SIG-M5 (cell line): ENCODE measurements around the gene APBA3.

Experiments
- DNase-seq: peaks from one replicate; lab custom pipeline; 2025; lab: John Stamatoyannopoulos, UW

APBA3 gene

DNA sequence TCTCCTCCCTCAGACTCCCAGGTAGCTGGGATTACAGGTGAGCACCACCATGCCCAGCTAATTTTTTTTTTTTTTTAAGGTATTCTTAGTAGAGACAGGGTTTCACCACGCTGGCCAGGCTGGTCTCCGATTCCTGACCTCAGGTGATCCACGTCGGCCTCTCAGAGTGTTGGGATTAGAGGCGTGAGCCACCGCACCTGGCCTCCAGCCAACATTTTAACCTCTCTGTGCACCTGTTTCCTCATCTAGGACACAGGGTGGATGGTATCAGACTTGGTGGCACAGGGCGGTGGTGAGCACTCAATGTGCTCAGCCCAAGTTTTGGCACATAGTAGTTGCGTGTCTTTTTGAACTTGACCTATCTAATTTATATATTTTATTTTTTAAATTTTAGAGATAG is 12.5 kb downstream of the APBA3 start:
- DNase-seq: no peak

DNA sequence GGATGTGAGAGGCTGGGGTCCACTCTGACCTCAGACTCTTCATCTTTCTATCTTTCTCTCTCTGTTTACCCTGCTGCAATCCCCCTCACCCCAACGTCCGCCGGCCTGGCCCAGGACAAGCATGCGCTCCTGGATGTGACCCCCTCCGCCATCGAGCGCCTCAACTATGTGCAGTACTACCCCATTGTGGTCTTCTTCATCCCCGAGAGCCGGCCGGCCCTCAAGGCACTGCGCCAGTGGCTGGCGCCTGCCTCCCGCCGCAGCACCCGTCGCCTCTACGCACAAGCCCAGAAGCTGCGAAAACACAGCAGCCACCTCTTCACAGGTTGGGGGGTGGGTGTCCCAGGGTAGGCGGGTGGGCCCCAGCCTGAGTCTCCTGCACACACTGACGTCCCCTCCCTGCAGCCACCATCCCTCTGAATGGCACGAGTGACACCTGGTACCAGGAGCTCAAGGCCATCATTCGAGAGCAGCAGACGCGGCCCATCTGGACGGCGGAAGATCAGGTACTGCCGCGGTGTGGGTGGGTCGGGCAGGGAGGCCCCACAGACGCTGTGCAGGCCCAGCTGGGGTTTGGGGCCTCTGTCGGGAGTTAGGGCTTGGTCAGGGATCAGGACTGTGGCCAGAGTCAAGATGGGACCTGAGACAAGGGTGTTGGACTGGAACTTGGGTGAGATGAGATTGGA is 15.0 kb downstream of the APBA3 start:
- no peak for DNase-seq

DNA sequence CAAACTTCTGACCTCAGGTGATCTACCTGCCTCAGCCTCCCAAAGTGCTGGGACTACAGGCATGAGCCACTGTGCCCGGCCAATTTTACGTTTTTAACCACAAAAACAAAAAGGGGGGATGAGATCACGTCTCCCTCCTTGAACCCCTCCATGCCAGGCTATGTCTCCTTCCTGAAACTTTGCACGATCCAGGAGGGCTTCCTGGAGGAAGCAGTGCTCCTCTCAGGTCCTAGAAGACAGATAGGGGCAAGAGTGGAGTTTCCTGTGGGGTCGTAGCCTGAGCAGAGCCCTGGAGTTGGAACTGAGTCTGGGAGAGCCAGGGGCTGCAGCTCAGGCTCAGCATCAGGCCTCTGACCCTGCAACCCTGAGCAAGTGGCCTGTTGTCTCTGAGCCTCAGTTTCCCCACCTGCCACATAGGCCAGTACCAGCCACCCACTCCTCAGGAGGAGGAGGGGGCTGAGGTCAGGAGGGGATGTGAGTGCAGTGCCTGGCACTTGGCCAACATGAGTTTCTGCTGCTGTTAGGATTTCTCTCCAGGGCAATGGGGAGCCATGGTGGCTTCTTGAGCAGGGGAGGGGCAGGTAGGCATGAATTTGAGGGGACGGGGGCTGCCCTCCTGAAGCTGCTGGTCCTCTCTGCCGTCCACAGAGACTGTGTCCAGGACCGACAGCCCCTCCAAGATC is 16.0 kb downstream of the APBA3 start:
- no peak for DNase-seq

DNA sequence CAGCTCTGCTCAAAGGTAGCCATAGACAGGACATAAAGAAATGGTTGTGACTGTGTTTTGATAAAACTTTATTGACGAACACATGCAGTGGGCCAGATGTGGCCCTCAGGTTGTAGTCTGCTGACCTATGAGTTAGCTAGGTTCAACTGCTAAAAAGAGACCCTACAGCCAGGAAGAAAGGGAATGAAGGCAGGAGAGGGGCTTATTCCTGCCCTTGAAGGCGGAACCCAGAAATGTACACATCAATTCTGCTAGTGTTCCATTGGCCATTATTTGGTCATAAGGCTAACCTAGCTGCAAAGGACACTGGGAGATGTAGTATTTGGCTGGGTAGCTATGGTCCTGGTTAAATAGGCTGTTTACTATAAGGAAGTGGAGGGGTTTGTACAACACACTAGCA is 18.0 kb downstream of the APBA3 start:
- no peak for DNase-seq

DNA sequence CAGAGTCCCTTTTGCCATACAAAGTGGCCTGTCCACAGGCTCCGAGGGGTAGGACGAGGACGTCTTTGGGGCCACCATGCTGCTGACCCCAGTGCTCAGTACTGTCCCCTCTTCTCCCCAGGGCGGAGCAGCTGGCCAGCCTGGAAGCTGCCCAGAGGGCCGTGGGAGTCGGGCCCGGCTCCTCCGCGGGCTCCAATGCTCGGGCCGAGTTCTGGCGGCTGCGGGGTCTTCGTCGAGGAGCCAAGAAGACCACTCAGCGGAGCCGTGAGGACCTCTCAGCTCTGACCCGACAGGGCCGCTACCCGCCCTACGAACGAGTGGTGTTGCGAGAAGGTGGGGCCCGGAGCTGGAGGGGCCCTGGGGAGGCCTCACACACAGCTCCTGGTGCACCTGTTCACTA is 21.1 kb downstream of the APBA3 start:
- no peak for DNase-seq

DNA sequence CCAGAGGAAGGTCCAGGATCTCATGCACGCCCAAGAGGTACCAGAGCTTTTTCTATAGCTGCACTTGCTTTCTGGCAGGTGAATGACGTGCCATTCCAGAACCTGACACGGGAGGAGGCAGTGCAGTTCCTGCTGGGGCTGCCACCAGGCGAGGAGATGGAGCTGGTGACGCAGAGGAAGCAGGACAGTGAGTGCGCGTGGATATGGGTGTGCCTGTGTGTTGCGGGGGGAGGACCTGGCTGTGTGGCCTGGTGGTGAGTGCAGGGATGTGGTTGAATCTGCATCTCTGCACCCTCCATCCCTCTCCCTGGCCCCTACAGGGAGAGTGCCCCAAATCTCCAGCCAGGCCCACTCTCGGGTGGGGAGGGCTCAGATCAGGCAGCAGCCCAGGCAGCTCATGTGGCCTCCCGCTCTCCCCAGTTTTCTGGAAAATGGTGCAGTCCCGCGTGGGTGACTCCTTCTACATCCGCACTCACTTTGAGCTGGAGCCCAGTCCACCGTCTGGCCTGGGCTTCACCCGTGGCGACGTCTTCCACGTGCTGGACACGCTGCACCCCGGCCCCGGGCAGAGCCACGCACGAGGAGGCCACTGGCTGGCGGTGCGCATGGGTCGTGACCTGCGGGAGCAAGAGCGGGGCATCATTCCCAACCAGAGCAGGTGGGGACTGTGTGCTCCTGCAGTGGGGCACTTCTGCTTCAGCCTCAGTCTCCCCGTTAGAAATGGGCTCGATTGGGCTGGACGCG is 22.8 kb downstream of the APBA3 start:
- no peak for DNase-seq

DNA sequence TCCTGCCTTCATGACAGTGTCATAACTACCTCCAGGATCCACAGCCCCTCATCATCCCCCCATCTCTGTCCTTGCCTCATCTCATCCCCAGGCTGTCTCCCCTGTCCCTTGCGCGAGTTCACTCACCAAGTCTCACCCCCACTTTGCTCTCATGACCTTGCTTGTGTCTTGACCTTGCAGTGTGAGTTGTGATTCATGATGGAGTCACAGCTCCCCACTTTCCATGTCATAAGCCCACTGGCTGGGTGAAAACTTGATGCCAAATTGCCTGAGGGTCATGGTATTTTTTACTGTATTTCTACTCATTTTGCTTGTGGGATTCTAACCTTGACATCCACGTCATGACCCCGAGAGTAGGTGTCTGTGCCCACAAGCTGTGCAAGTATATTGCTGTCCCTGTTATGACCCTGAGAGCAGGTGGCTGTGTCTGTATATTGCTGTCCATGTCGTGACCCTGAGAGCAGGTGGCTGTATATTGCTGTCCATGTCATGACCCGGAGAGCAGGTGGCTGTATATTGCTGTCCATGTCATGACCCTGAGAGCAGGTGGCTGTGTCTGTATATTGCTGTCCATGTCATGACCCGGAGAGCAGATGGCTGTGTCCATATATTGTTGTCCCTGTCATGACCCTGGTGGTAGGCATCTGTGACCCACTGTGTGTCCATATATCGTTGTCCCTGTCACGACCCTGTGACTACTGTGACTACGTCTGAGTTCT is 23.8 kb downstream of the APBA3 start:
- no peak for DNase-seq

DNA sequence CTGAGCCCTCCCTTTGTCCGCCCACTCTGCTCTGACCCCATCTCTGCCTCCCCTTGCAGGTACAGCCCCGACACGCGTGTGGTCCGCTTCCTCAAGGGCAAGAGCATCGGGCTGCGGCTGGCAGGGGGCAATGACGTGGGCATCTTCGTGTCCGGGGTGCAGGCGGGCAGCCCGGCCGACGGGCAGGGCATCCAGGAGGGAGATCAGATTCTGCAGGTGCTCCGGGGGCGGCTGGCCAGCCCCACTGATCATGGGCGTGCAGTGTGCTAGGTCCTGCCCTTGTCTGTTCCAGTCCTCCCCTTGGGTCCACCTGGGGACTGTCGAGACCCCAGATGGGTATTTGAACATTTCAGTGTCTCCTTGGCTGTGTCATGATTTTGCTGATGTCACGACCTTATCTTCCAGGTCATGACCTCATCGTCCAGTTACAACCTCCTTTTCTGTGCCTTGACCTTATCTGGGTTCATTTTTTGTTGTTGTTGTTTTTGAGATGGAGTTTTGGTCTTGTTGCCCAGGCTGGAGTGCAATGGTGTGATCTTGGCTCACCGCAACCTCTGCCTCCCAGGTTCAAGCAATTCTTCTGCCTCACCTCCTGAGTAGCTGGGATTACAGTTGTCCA is 25.3 kb downstream of the APBA3 start:
- no peak for DNase-seq

DNA sequence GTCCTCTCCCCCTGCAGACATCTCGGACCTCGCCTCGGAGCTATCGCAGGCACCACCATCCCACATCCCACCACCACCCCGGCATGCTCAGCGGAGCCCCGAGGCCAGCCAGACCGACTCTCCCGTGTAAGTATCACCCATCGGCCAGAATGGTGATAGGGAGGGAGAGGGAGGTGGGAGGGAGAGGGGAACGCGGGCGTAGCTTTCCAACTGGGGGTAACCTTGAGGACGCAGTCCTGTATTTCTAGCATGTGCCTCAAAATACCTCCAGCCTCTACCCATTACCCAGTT is 27.2 kb downstream of the APBA3 start:
- DNase-seq: no peak

DNA sequence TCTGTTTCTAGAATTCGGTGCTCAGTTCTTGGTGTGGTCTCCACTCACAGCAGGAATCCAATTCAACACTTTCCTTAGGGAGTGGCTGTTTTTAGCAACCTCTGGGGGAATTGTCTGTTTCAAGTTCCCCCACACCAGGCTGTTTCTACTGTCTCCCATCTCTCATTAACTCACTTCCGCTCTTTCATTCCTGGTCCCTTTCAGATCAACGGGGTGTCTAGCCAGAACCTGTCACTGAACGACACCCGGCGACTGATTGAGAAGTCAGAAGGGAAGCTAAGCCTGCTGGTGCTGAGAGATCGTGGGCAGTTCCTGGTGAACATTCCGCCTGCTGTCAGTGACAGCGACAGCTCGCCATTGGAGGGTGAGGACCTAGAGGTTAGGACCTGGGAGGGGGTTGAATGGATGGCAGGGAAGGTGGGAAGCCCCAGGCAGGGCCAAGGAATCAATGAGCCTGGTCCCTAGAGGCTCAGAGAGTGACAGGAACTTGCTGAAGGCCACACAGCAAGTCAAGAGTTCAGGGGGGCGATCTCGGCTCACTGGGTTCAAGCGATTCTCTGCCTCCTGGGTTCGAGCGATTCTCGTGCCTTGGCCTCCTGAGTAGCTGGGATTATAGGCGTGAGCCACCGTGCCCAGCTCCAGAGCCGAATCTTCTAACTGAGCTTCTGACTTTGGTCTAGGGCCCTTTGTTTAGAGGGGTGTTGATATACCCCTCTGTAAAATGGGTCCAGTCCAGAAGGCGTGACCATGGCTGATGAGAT is 27.8 kb downstream of the APBA3 start:
- DNase-seq: no peak

DNA sequence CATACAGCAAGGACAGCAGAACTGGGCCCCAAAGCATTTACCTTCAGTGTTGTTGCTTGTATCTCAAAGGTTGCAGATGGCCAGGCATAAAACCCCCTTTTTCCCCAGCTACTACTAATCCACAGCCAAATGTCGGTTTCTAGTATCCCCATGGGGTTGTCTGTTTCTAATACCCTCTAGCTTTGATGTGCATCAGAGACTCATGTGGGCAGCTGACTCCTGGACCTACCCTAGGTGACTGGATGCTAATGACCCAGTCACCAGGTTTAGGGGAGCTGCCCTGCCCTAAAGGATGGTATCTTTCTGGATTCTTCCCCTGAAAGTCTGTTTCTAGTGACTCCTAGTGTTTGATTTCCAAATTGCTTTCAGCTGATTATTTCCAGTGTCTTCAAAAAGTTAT is 29.4 kb downstream of the APBA3 start:
- DNase-seq: no peak

DNA sequence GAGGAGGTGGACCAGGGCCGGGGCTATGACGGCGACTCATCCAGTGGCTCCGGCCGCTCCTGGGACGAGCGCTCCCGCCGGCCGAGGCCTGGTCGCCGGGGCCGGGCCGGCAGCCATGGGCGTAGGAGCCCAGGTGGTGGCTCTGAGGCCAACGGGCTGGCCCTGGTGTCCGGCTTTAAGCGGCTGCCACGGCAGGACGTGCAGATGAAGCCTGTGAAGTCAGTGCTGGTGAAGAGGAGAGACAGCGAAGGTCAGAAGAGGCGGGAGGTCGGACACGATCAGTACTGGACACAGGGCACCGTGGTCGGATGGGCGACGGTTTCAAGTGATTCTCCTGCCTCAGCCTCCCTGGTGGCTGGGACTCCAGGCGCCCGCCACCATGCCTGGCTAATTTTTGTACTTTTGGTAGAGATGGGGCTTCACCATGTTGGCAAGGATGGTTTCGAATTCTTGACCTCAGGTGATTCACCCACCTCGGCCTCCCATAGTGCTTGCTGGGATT is 31.0 kb downstream of the APBA3 start:
- DNase-seq: no peak

DNA sequence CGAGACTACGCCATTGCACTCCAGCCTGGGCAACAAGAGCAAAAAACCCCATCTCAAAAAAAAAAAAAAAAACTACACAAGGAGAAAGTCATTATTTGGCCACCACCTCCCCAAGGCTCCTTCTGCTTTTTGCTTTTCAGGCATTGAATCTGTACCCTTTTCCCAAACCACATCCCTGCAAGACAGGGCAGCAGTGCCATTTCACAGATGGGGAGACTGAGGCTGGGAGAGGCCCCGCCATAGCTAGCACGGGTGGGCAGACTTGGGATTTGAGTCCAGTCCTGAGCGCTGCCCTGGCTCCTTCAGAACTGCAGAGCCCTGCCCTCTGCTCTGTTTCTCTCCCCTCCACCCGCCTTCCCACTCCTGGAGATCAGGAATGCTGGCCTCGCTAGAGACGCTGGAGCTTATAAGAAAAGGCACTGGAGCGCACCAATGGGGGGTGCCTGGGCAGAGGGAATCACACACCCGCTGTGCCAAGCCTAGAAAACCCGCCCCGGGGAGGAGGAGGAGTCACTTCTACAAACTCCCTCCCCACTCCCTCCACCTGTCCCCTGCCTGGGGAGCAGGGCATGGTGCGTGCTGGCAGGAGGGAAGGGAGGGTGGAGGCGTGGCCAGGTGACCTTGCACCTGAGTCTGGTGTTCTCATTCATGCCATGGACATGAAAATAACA is 35.7 kb downstream of the APBA3 start:
- no peak for DNase-seq

DNA sequence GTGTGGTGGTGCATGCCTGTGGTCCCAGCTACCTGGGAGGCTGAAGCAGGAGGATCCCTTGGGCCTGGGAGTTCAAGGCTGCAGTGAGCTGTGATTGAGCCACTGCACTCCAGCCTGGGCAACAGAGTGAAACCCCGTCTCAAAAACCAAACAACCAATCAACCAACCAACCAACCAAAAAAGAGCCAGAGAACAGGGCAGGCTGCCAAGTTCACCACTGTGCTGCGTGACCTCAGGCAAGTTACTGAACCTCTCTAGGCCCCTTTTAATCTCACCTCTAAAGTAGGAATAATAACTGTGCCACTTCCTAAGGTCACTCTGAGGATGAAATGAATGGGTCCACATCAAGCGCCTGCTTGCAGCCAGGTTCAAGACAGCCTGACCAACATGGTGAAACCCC is 36.4 kb downstream of the APBA3 start:
- no peak for DNase-seq

DNA sequence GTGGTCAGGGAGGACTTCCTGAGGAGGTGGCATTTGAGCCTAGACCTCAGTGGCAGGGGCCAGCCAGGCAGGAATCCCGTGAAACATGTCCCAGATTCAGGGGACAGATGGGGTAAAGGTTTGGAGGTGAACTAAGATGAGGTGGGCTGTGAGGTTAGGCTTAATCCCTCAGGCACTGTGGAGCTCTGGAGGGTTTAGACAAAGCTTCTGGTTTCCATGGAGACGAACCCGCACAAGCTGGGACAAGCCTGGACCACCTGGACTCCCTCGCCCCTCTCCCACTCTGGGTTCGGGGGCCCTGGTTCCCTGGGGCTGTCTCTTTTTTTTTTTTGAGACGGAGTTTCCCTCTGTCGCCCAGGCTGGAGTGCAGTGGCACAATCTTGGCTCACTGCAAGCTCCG is 37.6 kb downstream of the APBA3 start:
- DNase-seq: no peak

DNA sequence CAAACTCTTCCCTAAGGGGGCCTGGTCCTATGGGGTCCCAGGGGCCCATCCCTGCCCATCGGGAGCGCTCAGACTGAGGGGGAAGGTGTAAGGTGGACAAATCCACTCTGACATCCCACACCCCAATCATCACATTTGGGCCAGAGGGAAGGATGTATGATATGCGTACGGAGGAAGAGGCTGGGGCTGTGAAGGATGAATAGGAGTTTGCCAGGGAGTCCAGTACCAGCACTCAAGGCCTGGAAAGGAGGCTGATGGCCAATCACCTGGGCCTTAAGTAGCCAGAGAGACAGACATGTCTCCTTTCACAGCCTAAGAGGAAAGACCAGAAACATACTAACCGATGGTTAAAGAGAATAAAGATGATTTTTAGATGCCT is 38.4 kb downstream of the APBA3 start:
- no peak for DNase-seq

DNA sequence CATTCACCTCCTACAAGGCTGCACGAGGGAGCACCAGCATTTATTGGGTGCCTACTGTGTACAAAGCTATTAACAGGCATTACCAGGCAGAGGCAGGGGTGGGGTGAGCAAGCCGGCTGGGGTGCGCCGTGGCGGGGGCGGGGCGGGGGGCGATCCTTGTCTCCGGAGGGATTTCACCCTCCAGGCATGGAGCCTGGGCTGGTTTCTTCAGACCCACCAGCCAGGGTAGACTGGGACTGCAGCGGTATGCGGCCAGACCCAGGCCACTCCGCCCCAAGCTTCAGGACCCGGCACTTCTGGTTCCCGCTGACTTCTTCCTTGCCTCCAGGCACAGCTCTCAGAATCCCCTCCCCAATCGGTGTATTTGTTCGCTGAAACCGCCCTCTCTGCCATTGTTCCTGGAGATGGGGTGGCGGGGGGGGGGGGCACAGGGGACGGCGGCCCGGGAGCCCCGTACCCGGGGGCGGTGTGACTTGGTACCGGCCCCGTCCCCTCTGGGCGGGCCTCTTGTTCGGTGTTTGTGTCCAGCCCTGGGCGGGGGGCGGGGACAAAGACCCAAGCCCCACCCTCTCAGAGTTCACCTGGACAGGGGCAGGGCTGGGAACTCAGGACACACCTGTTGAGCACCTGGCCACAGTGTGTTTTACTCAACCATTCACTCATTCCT is 38.9 kb downstream of the APBA3 start:
- no peak for DNase-seq

DNA sequence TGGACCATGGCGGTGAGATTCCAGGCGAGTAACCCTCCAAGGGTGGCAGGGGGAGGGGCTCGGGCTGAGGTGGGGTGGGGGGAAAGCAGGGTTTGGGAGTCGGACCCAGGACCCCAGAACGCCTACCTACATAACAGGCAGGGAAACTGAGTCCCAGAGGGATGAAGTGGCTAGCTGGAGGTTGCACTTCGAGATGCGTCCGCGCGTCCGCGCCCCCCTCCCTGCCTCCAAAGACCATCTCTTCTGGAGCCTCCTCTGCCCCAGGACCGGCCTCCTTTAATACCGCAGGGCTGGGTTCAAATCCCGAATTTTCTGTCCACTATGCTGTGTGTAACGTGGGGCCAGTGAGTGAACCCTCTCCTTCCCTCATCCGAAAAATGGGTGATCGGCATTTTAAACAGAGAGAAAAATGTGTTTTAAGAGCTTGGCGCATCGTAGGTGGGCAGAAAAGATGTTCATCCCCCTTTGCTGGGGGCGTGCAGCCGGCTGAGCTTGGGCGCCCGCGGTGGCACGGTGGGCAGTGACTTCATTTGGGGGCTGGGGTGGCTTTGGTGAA is 39.5 kb downstream of the APBA3 start:
- no peak for DNase-seq

DNA sequence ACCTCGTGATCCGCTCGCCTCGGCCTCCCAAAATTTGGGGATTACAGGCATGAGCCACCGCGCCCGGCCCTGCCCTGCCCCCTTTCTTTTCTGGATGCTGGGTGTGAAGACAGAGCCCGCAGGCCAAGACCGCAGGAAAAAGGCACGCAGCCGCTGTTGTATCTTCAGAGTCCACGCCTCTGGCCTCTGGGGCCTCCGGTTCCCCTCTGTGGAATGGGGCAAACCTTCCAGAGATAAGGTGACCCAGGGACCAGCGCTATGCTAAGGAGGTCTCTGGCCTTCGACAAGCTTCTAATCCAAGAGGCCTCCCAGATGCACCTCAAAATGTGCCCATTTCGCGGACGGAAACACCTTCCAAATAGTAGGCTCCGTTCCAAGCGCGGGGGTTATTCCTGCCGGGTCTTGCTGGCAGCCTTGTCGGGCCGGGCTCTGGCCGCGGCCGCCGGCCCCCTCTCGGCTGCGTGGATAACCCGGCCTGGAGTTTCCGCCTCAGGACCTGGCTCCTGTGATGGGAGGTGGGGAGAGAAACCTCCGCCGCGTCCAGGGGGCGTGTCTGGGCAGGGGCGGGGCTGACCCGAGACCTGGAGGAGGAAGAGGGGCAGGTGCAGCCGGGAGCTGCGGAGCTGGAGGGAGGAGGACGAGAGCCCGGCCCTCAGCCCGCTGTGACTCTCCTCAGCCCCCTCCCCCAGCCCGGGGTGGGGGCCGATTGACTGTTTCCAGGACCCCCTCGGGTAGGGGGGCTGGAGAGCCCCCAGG is 40.2 kb downstream of the APBA3 start:
- DNase-seq: no peak
